ENCODE measurements around the gene SUCLG1. TPM values are rescaled to one million over a fixed set of nuclear protein-coding genes. Genes with fewer than 3 reads are reported as not detected.

SUCLG1 gene
- total and polyA plus RNA-seq, 8 donors, result 33.1 to 69.5 (median 43.0) TPM

DNA sequence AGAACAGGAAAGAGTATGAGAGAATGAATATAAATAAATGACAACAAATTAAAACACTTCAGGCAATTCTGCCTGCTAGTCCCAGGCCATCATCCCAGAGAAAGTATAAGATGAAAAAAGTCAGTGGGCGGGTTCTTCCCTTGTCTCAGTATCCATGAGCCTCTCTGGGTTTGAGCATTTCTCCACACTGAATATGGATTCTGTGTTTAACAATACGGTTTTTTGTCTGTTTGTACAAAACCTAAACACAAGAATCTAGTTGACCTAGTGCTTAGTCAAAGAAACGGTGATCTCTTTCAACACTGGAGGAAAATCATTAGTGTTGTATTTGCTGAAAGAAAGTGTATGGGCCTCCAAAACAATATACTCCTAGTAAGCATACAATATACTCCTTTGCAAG, 10.0 kb downstream of the SUCLG1 start:
- no peak for TF ChIP-seq CTCF (IDR thresholded peaks at IDR 0.05)
- FAIRE-seq, result no peak
- no peak for ATAC-seq
- 70 to 74% methylated on average over 3 of the region's 3 CpGs for WGBS, 2 donors
- no peak overlapping the region for H3K27ac ChIP-seq
- H3K4me3 ChIP-seq, result no peak overlapping the region
- intact Hi-C loops (cut with DNase I), result no loop called here
- H3K36me3 ChIP-seq, result peaks cover 0 to 3% (median 0%) of the 10 kb centered on the region in 3 donors
- no peaks in the 10 kb centered on the region for H3K27me3 ChIP-seq
- H3K9me3 ChIP-seq, result no peaks in the 10 kb centered on the region
- no peak for DNase-seq
- peaks cover 7 to 13% (median 12%) of the 10 kb centered on the region in 3 donors for H3K4me1 ChIP-seq

DNA sequence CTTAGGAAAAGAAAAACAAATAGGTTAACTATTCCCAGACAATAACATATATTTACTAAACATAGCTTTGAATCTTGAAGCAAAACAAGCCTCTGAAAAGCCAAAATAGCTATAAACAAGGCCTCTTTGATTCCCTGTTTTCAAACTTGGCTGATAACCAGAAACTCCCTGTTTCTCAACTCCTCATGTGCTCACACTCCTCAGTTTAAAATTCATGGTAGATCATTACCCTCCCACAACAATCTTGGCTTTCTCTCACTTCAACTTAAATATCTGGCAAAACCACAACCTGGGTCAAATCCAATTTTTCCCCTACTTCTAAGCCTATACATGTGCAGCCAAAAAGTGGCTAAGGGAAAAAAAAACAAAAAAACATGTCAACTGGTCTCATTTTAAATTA, 15.6 kb downstream of the SUCLG1 start:
- no peak overlapping the region for H3K4me3 ChIP-seq
- ATAC-seq (no peak), FAIRE-seq (no peak), DNase-seq (no peak)
- H3K27me3 ChIP-seq, result no peaks in the 10 kb centered on the region
- H3K4me1 ChIP-seq, result no peaks in the 10 kb centered on the region
- TF ChIP-seq CTCF (IDR thresholded peaks at IDR 0.05), result no peak
- H3K36me3 ChIP-seq, result peaks cover 0 to 40% (median 16%) of the 10 kb centered on the region in 3 donors
- intact Hi-C loops (cut with DNase I), result no loop called here
- no peaks in the 10 kb centered on the region for H3K9me3 ChIP-seq
- no peak overlapping the region for H3K27ac ChIP-seq

DNA sequence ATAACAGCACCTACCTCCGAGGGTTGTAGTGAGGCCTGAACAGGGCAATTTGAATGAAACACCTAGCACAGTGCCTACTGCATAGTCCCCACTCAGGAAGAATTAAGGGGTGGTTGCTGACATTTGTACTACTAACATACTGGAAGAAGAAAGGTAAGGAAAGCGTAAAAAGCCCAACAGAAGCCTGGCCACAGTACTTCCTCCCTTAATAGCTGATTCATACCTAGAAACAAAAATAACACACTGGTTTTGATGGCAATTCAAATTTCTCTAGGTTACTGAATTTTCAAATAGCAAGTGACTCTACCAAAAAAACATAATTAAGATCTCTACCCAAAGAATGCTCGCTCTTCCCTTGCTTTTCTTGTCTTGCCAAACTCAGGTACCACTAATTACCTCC, 16.2 kb downstream of the SUCLG1 start:
- no peak overlapping the region for H3K27ac ChIP-seq
- ATAC-seq (no peak), FAIRE-seq (no peak), DNase-seq (no peak)
- H3K9me3 ChIP-seq, result no peaks in the 10 kb centered on the region
- intact Hi-C loops (cut with DNase I), result no loop called here
- WGBS, 2 donors, result 74% methylated on average over 3 of the region's 3 CpGs
- no peak for TF ChIP-seq CTCF (IDR thresholded peaks at IDR 0.05)
- peaks cover 0 to 42% (median 16%) of the 10 kb centered on the region in 3 donors for H3K36me3 ChIP-seq
- no peaks in the 10 kb centered on the region for H3K4me1 ChIP-seq
- no peak overlapping the region for H3K4me3 ChIP-seq
- H3K27me3 ChIP-seq, result no peaks in the 10 kb centered on the region

DNA sequence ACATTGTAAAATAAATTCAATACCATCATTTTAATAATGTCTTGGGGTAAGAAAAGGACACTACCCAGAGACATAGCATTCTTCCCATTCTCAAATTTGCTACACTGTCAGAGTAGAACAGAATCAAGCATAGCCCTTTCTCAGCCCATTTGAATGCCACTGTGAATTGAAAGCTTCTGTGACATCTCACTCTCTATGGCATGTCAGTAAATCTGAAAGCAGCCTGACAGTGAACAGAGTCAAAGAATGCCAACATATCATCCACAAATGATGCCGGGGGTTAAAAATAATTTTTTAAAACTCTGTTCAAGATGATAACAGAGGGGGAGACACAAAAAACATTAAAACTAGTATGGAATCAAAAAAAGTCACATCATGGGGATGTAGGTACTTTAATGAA, 17.6 kb downstream of the SUCLG1 start:
- no peak for ATAC-seq
- 92 to 93% methylated on average over 1 of the region's 1 CpG for WGBS, 2 donors

DNA sequence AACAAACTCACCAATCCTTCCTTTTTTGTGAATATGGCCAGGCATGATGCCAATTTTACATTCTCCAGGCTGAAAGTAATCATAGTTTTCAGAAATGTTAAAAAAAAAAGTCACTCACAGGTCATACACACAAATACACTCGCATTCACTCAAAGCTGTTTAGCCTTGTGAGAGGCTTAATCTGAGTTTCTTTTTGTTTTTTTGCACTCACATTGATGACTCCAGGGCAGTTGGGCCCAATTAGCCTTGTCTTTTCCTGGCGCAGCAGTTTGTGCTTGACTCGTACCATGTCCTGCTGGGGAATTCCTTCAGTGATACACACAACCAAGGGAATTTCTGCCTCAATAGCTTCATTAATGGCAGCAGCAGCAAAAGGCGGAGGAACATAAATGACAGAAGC, 18.0 kb downstream of the SUCLG1 start:
- H3K4me1 ChIP-seq, result no peaks in the 10 kb centered on the region
- H3K9me3 ChIP-seq, result no peaks in the 10 kb centered on the region
- intact Hi-C loops (cut with DNase I), result no loop called here
- no peaks in the 10 kb centered on the region for H3K27me3 ChIP-seq
- H3K27ac ChIP-seq, result no peak overlapping the region
- no peak for TF ChIP-seq CTCF (IDR thresholded peaks at IDR 0.05)
- WGBS, 2 donors, result 88 to 93% methylated on average over 4 of the region's 4 CpGs
- peaks cover 0 to 55% (median 16%) of the 10 kb centered on the region in 3 donors for H3K36me3 ChIP-seq
- no peak for ATAC-seq
- no peak for DNase-seq
- FAIRE-seq, result no peak
- no peak overlapping the region for H3K4me3 ChIP-seq

More for the DNA sequence above, 17.6 kb downstream of the SUCLG1 start:
- no peak for TF ChIP-seq CTCF (IDR thresholded peaks at IDR 0.05)
- Histone ChIP-seq H3K27ac (no peak overlapping the region), H3K36me3 (peaks cover 0 to 55% (median 16%) of the 10 kb centered on the region in 3 donors), H3K4me3 (no peak overlapping the region), H3K9me3 (no peaks in the 10 kb centered on the region), H3K4me1 (no peaks in the 10 kb centered on the region), H3K27me3 (no peaks in the 10 kb centered on the region)
- FAIRE-seq (no peak), DNase-seq (no peak)
- intact Hi-C loops (cut with DNase I), result no loop called here

Data from pancreas (tissue), 10 donors.